Measurements from ENCODE around the gene ADARB1. TPM values are rescaled to one million over a fixed set of nuclear protein-coding genes. Genes with fewer than 3 reads are reported as not detected.

ADARB1 gene
- total and polyA plus RNA-seq, 2 donors (not counting 1 experiment from before 2014, with no cell fraction given) = 17.1 to 33.3 TPM

DNA sequence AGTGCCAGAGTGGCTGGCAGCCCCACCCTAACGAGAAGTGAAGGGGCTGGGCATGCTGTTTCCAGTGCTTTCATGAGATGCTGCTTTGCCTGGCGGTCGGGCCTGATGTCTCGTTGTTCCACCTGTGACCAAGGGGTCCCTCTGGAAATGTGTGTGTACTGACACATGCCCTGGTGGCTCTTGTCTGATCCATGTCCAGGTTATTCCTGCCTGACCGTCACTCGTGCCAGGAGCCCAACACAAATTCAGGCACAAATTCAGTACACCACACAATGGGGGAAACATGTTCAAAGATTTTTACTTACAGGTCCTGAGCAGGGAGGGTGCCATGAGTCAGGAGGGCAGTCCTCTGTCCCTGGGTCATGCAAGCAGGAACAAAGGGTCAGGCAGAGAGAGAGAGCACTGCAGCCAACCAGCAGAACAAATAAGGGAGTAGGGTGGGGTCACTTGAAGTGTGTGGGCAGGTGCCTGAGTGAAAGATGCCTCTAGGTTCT lies 76.3 kb downstream of the ADARB1 start:
- Mint-ChIP-seq H3K4me3 (no peak overlapping the region), H3K27ac (no peak overlapping the region), H3K27me3 (no peaks in the 10 kb centered on the region), H3K9me3 (ENCODE audit: insufficient read depth) (peaks cover 2% of the 10 kb centered on the region), H3K4me1 (peaks cover 40% of the 10 kb centered on the region)
- intact Hi-C loops (cut with micrococcal nuclease) = no loop called here
- no peak overlapping the region for H3K4me3 ChIP-seq (ENCODE audit: control extremely low read depth in 1 of 5, extremely low read depth in 1 of 5, insufficient read depth in 1 of 5, low read depth in 2 of 5, low read length in 4 of 5)
- peaks cover 36% of the 10 kb centered on the region in 2 donors for H3K4me1 ChIP-seq (ENCODE audit: control insufficient read depth in 2 of 2, insufficient read depth in 2 of 2, low read length in 2 of 2)
- H3K4me2 ChIP-seq (replicated peaks; ENCODE audit: low read depth, low read length, poor library complexity, severe bottlenecking) = no peak overlapping the region
- DNase-seq (no peak), ATAC-seq (ENCODE audit: low read depth) (no peak)
- H4K20me1 ChIP-seq (ENCODE audit: control insufficient read depth, insufficient read depth, low read length, poor library complexity, severe bottlenecking) = peaks cover 64% of the 10 kb centered on the region
- no peak overlapping the region for H2AFZ ChIP-seq (ENCODE audit: insufficient read depth, low read depth, low read length, poor library complexity, severe bottlenecking)
- TF ChIP-seq EZH2 (IDR thresholded peaks at IDR 0.05; ENCODE audit: borderline replicate concordance, insufficient read depth, low read depth, low read length, poor library complexity, severe bottlenecking) = no peak
- TF ChIP-seq, protein P1, sequence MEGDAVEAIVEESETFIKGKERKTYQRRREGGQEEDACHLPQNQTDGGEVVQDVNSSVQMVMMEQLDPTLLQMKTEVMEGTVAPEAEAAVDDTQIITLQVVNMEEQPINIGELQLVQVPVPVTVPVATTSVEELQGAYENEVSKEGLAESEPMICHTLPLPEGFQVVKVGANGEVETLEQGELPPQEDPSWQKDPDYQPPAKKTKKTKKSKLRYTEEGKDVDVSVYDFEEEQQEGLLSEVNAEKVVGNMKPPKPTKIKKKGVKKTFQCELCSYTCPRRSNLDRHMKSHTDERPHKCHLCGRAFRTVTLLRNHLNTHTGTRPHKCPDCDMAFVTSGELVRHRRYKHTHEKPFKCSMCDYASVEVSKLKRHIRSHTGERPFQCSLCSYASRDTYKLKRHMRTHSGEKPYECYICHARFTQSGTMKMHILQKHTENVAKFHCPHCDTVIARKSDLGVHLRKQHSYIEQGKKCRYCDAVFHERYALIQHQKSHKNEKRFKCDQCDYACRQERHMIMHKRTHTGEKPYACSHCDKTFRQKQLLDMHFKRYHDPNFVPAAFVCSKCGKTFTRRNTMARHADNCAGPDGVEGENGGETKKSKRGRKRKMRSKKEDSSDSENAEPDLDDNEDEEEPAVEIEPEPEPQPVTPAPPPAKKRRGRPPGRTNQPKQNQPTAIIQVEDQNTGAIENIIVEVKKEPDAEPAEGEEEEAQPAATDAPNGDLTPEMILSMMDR (IDR thresholded peaks at IDR 0.05) = no peak
- 89% methylated on average over 6 of the region's 6 CpGs for WGBS (ENCODE audit: insufficient coverage)
- H3K79me2 ChIP-seq (ENCODE audit: control insufficient read depth, insufficient read depth, low read length) = peaks cover 18% of the 10 kb centered on the region
- ChIA-PET POLR2A (no interaction called here), CTCF (interaction anchor here (0.6 to 3.8 kb wide), 3 partner anchors 10 to 22 kb away, joined by 3 to 29 read pairs (median 5); no protein-coding TSS in a partner anchor)
- no peak overlapping the region for H3K9ac ChIP-seq (ENCODE audit: low read length)
- no peak overlapping the region for H3K27ac ChIP-seq (ENCODE audit: low read length in 2 of 2)
- H3K9me3 ChIP-seq (ENCODE audit: control extremely low read depth in 1 of 3, control insufficient read depth in 2 of 3, insufficient read depth in 1 of 3, low read length in 2 of 3) = no peaks in the 10 kb centered on the region
- H3K36me3 ChIP-seq (replicated peaks in 1 of 2; ENCODE audit: control extremely low read depth in 1 of 2, control insufficient read depth in 1 of 2, extremely low read depth in 1 of 2, insufficient read depth in 2 of 2, low read length in 1 of 2) = peaks cover 0 to 9% of the 10 kb centered on the region in 2 experiments
- no peaks in the 10 kb centered on the region for H3K27me3 ChIP-seq (replicated peaks in 1 of 4; ENCODE audit: control extremely low read depth in 1 of 4, control insufficient read depth in 3 of 4, insufficient read depth in 4 of 4, low read length in 3 of 4)

DNA sequence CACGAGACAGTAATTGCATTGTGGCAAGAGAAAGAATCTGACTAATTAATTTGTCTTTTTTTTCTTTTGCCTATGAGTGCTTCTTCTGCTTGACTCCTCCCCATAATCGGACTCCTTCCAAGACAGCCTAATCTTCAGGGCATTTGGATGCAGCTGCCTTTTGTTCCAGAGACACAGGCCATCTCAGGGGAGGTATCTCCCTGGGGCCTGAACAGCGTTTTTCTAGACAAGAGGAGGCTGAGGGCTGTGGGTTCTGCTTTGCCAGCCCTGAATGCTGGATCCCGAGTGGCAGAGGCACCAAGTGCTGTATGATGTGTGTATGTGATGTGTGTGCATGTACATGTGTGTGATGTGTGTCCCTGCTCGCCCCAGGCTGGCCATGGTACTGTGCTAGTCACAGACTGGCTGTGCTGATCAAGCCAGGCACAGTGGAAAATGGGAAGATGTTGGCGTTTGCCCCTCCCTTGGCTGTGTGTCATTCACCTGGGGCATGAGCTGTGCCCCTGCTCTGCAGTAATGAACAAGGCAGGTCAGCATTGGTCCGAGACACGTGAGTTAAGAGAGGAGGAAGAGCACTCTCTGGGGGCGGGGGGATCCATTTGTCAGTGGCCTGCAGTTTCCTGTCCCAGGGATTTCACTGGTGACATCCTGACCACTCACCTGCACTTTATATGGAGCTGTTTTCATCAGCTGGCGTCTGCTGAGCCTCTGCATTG lies 77.2 kb downstream of the ADARB1 start:
- POLR2A ChIA-PET = no interaction called here
- H3K4me3 Mint-ChIP-seq = peak overlapping the region; percentile 2
- intact Hi-C loops (cut with micrococcal nuclease) = loop anchor here (1.0 kb wide), 1 partner anchor 288 kb away; no protein-coding TSS in a partner anchor
- peaks cover 0 to 8% of the 10 kb centered on the region in 2 experiments for H3K36me3 ChIP-seq (replicated peaks in 1 of 2; ENCODE audit: control extremely low read depth in 1 of 2, control insufficient read depth in 1 of 2, extremely low read depth in 1 of 2, insufficient read depth in 2 of 2, low read length in 1 of 2)
- H3K27me3 Mint-ChIP-seq = no peaks in the 10 kb centered on the region
- H3K79me2 ChIP-seq (ENCODE audit: control insufficient read depth, insufficient read depth, low read length) = peaks cover 24% of the 10 kb centered on the region
- TF ChIP-seq, protein P1 (IDR thresholded peaks at IDR 0.05) = no peak
- no peak for TF ChIP-seq EZH2 (IDR thresholded peaks at IDR 0.05; ENCODE audit: borderline replicate concordance, insufficient read depth, low read depth, low read length, poor library complexity, severe bottlenecking)
- peaks cover 36% of the 10 kb centered on the region in 2 donors for H3K4me1 ChIP-seq (ENCODE audit: control insufficient read depth in 2 of 2, insufficient read depth in 2 of 2, low read length in 2 of 2)
- CTCF ChIA-PET = interaction anchor here (0.8 to 3.8 kb wide), 9 partner anchors 10 to 331 kb away, joined by 3 to 36 read pairs (median 4); partner anchors contain the start of gene POFUT2
- H3K27ac ChIP-seq (ENCODE audit: low read length in 2 of 2) = peak overlapping the region; percentile 10 to 69
- H3K9me3 Mint-ChIP-seq (ENCODE audit: insufficient read depth) = peaks cover 2% of the 10 kb centered on the region
- H4K20me1 ChIP-seq (ENCODE audit: control insufficient read depth, insufficient read depth, low read length, poor library complexity, severe bottlenecking) = peaks cover 72% of the 10 kb centered on the region
- no peaks in the 10 kb centered on the region for H3K27me3 ChIP-seq (replicated peaks in 1 of 4; ENCODE audit: control extremely low read depth in 1 of 4, control insufficient read depth in 3 of 4, insufficient read depth in 4 of 4, low read length in 3 of 4)
- no peak overlapping the region for H3K9ac ChIP-seq (ENCODE audit: low read length)
- H3K4me3 ChIP-seq (ENCODE audit: control extremely low read depth in 1 of 5, extremely low read depth in 1 of 5, insufficient read depth in 1 of 5, low read depth in 2 of 5, low read length in 4 of 5) = no peak overlapping the region
- ATAC-seq (ENCODE audit: low read depth) (no peak), DNase-seq (no peak)
- H2AFZ ChIP-seq (ENCODE audit: insufficient read depth, low read depth, low read length, poor library complexity, severe bottlenecking) = no peak overlapping the region
- peak overlapping the region; percentile 57 for H3K4me2 ChIP-seq (replicated peaks; ENCODE audit: low read depth, low read length, poor library complexity, severe bottlenecking)
- WGBS (ENCODE audit: insufficient coverage) = 43% methylated on average over 7 of the region's 10 CpGs
- H3K9me3 ChIP-seq (ENCODE audit: control extremely low read depth in 1 of 3, control insufficient read depth in 2 of 3, insufficient read depth in 1 of 3, low read length in 2 of 3) = no peaks in the 10 kb centered on the region
- peaks cover 42% of the 10 kb centered on the region for H3K4me1 Mint-ChIP-seq
- no peak overlapping the region for H3K27ac Mint-ChIP-seq

Data from B cell (primary cell).